A549 (cell line): ENCODE measurements around the gene ACSL5.

Experiments used
- CTCF ChIP-seq: fragments of >200 bp; sonication (Bioruptor Twin); formaldehyde crosslinking; IDR thresholded peaks from 3 replicates; pipeline ENCODE4 v1.5.1; 2016
- HMGXB4 ChIP-seq: fragments of 250-450 bp; sonication (Bioruptor Pico); IDR thresholded peaks from 2 replicates; pipeline ENCODE4 v1.5.0; 2021; ENCODE audit warnings: mild to moderate bottlenecking, moderate library complexity, borderline replicate concordance

- TF ChIP-seq HMGXB4 (CRISPR knock-in tag): no peak
- no peak for TF ChIP-seq CTCF
Observed at GRCh38 chr10:112429147-112429546, 55.2 kb downstream of the ACSL5 start.
